Tibial nerve (tissue), 4 donors: ENCODE data around the gene COPE.

Experiments
- EP300 ChIP-seq, 2 donors: sonication (generic); formaldehyde crosslinking; IDR thresholded peaks; one replicate each; pipeline ENCODE4 v1.6.1; 2017; ENCODE audit warnings: antibody characterized with exemption in 2 of 2, mild to moderate bottlenecking in 1 of 2
- TF ChIP-seq, protein P1 (sequence below), 5 experiments: fragments of 200-600 bp in 3 of 5; fragments of 450-650 bp in 2 of 5; sonication (generic) in 3 of 5; IDR thresholded peaks; one replicate each; pipeline ENCODE4 v1.5.1; 2016 to 2019; ENCODE audit warnings: antibody characterized with exemption in 5 of 5, mild to moderate bottlenecking in 3 of 5, moderate library complexity in 2 of 5

DNA sequence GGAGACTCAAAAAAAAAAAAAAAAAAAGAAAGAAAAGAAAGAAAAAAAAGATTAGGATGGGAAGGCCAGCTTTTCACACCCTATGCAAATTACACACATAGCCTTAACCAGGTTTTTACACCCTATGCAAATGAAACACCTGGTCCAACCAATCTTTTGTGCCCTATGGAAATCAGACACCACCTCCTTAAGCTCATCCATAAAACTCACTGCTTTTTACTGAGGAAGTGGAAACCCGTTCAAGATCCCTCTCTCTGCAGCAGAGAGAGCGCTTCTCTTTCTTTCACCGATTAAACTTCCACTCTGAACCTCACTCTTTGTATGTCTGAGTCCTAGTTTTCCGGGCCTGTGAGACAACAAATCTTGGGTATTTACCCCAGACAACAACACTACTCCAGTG is 47.1 kb upstream of the COPE start:
- TF ChIP-seq, protein P1, sequence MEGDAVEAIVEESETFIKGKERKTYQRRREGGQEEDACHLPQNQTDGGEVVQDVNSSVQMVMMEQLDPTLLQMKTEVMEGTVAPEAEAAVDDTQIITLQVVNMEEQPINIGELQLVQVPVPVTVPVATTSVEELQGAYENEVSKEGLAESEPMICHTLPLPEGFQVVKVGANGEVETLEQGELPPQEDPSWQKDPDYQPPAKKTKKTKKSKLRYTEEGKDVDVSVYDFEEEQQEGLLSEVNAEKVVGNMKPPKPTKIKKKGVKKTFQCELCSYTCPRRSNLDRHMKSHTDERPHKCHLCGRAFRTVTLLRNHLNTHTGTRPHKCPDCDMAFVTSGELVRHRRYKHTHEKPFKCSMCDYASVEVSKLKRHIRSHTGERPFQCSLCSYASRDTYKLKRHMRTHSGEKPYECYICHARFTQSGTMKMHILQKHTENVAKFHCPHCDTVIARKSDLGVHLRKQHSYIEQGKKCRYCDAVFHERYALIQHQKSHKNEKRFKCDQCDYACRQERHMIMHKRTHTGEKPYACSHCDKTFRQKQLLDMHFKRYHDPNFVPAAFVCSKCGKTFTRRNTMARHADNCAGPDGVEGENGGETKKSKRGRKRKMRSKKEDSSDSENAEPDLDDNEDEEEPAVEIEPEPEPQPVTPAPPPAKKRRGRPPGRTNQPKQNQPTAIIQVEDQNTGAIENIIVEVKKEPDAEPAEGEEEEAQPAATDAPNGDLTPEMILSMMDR (IDR thresholded peaks at IDR 0.05) = no peak
- no peak for TF ChIP-seq EP300 (IDR thresholded peaks at IDR 0.05)
